Measurements from ENCODE around the gene MYMK.

MYMK gene

DNA sequence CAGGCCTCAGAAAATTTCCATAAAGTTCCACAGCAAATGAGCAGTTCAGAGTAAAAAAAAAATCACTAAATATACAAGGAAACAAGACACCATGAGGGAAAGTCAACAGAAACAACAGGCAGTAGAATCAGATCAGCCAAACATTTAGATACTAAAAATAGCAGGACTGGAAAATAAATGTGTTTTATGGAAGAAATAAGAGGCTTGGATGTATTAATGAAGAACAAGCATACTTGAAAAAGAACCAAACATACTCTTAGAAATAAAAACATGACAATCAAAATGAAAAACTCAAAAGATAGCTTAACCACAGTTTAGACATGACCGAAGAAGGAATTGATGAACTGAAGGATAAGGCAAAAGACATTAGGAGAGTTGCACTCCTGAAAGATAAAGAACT is 22.6 kb downstream of the MYMK start:
- Histone ChIP-seq H3K27ac (no peak overlapping the region), H3K9me3 (ENCODE audit: low read depth, low read length) (no peaks in the 10 kb centered on the region), H3K36me3 (ENCODE audit: insufficient read depth, low read length) (no peaks in the 10 kb centered on the region), H3K9ac (ENCODE audit: insufficient read length) (no peak overlapping the region), H3K4me3 (no peak overlapping the region)
- TF ChIP-seq POLR2AphosphoS5 (IDR thresholded peaks at IDR 0.05; ENCODE audit: borderline replicate concordance, low read depth, low read length) (no peak), FOXP2 (optimal IDR thresholded peaks at IDR 0.05; ENCODE audit: control extremely low read depth, extremely low read length, insufficient read depth) (no peak), EZH2 (IDR thresholded peaks at IDR 0.05) (no peak)
- DNase-seq (ENCODE audit: low read depth, low spot score) = no peak

DNA sequence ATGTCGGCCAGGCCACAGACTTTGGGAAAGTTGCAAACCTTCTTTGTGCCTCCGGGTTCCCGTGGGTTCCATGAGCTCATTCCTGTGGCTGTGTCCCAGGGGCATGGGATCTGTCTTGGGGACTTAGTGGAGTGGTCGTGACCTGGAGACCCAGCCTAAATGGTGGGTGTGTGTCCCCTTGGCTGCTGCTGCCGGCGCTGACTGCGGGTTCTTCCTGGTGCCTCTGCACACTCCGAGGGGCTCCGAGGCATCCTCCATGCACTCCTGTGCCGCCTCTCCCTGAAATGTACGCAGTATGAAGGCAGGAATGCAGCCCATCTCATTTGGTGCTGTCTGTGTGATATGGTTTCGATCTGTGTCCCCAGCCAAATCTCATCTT is 24.9 kb downstream of the MYMK start:
- H3K9me3 ChIP-seq (ENCODE audit: low read depth, low read length) = no peaks in the 10 kb centered on the region
- no peak overlapping the region for H3K9ac ChIP-seq (ENCODE audit: insufficient read length)
- no peak for TF ChIP-seq EZH2 (IDR thresholded peaks at IDR 0.05)
- TF ChIP-seq POLR2AphosphoS5 (IDR thresholded peaks at IDR 0.05; ENCODE audit: borderline replicate concordance, low read depth, low read length) = no peak
- no peak for TF ChIP-seq FOXP2 (optimal IDR thresholded peaks at IDR 0.05; ENCODE audit: control extremely low read depth, extremely low read length, insufficient read depth)

DNA sequence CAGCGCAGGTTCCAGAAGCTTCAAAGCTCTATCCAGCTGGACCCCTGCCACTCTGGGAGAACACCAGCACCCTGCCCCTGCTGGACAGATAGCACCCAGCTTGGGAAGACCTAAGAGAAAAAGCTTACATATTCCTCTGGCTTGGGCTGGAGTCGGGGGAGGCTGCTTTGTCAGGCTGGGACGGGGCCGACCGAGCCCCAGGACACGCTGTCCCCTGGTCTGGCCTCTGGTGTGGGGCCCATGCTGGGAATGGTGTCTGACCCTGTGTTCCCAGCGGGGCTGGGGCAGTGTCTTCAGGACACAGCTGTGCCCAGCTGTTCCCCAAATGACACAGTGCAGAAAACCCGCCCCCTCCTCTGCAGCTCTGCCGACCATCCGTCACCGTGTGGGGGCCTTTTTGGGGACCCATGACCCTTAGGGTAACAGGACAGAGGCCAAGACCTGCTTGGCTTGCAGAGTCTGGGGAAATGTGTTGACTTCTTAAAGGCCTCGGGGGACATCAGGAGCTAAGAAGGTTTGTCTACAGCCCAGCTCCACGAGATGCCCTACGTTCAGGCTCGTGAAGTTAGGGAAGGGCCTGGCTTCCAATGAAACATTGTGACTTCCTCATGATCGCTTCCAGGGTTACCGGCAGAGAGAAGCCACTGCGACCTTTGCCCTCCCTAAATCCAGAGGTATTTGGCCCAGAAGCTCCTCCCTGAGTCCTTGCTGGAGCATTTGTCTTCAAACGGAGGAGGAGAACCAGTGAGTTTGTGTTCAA is 25.4 kb downstream of the MYMK start:
- Histone ChIP-seq H3K9ac (ENCODE audit: insufficient read length) (no peak overlapping the region), H3K9me3 (ENCODE audit: low read depth, low read length) (no peaks in the 10 kb centered on the region), H3K36me3 (ENCODE audit: insufficient read depth, low read length) (no peaks in the 10 kb centered on the region), H3K27ac (no peak overlapping the region), H3K4me3 (no peak overlapping the region)
- DNase-seq (ENCODE audit: low read depth, low spot score) = no peak
- TF ChIP-seq EZH2 (IDR thresholded peaks at IDR 0.05) (no peak), POLR2AphosphoS5 (IDR thresholded peaks at IDR 0.05; ENCODE audit: borderline replicate concordance, low read depth, low read length) (no peak), FOXP2 (optimal IDR thresholded peaks at IDR 0.05; ENCODE audit: control extremely low read depth, extremely low read length, insufficient read depth) (no peak)

More for the DNA sequence above, 24.9 kb downstream of the MYMK start:
- Histone ChIP-seq H3K27ac (no peak overlapping the region), H3K4me3 (no peak overlapping the region), H3K36me3 (ENCODE audit: insufficient read depth, low read length) (no peaks in the 10 kb centered on the region)
- DNase-seq (ENCODE audit: low read depth, low spot score) = no peak

DNA sequence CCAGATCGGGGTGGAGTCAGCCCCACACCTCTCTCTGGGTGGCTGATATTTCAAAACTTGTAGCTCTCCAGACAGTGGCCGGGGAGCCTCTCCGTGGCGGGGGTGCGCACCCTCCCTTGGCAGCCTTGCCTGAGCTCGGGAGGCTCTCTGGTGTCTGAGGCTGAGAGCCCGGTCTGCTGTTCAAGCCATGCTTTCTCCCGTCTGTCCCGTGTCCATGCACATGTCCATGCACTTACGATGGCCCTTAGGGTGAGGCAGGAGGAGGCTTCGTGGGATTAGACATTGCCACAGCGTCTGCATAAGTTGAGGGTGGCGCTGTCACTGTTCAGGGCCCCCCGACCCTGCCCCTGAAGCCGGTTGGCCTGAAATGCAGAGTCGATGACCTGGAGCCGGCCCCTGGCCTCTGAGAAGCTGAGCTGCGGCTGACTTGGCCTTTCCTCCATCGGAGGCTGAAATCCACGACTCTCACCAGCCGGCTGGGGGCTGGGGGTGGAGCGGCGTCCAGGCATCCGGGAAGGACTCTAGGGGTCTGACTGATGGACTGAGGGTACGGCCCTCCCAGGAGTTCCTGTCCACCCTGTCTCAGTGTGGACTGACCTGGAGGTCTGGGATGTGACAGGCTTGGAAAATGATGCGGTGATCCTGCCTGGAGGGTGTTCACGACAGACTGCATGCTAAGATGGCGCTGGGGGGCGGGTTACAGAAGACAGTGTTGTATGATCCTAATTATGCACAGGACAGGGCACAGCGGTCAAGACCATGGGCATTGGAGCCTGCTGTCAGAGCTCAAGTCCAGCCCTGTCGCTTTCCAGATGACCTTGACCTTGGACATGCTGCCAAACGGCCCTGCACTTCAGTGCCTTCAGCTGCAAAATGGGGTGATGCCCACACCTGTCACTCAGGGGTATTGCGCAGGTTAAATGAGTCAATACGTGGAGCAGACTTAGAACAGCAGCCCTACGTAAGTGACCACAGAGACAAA is 27.6 kb downstream of the MYMK start:
- Histone ChIP-seq H3K36me3 (ENCODE audit: insufficient read depth, low read length) (no peaks in the 10 kb centered on the region), H3K9me3 (ENCODE audit: low read depth, low read length) (no peaks in the 10 kb centered on the region), H3K9ac (ENCODE audit: insufficient read length) (no peak overlapping the region), H3K27ac (no peak overlapping the region), H3K4me3 (no peak overlapping the region)
- no peak for TF ChIP-seq FOXP2 (optimal IDR thresholded peaks at IDR 0.05; ENCODE audit: control extremely low read depth, extremely low read length, insufficient read depth)
- TF ChIP-seq EZH2 (IDR thresholded peaks at IDR 0.05) = no peak
- TF ChIP-seq POLR2AphosphoS5 (IDR thresholded peaks at IDR 0.05; ENCODE audit: borderline replicate concordance, low read depth, low read length) = no peak
- no peak for DNase-seq (ENCODE audit: low read depth, low spot score)

DNA sequence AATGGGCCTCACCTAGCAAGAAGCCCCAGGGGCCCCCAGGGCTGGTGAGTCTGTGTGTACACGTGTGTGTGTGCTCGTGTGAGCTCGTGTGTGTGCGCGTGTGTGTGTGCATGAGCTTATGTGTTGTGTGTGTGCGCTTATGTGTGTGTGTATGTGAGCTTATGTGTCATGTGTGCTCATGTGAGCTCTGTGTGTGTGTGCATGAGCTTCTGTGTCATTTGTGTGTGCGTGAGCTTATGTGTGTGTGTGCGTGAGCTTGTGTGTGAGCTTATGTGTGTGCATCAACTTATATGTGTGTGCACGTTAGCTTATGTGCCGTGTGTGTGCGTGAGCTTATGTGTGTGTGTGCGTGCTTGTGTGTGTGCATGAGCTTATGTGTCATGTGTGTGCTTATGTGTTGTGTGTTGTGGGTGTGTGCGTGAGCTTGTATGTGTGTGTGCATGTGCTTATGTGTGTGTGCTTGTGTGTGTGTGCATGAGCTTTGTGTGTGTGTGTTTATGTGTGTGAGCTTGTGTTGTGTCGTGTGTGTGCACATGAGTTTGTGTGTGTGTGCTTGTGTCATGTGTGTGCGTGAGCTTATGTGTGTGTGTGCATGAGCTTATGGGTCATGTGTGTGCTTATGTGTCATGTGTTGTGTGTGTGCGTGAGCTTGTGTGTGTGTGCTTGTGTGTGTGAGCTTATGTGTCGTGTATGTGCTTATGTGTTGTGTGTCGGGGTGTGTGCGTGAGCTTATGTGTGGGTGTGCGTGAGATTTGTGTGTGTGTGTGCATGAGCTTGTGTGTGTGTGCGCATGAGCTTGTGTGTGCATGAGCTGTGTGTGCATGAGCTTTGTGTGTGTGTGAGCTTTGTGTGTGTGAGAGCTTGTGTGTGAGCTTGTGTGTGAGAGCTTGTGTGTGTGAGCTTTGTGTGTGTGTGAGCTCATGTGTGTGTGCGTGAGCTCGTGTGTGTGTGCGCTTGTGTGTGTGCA is 29.1 kb downstream of the MYMK start:
- Histone ChIP-seq H3K4me3 (no peak overlapping the region), H3K9ac (ENCODE audit: insufficient read length) (no peak overlapping the region), H3K9me3 (ENCODE audit: low read depth, low read length) (no peaks in the 10 kb centered on the region), H3K36me3 (ENCODE audit: insufficient read depth, low read length) (no peaks in the 10 kb centered on the region), H3K27ac (no peak overlapping the region)
- TF ChIP-seq EZH2 (IDR thresholded peaks at IDR 0.05) (no peak), POLR2AphosphoS5 (IDR thresholded peaks at IDR 0.05; ENCODE audit: borderline replicate concordance, low read depth, low read length) (no peak), FOXP2 (optimal IDR thresholded peaks at IDR 0.05; ENCODE audit: control extremely low read depth, extremely low read length, insufficient read depth) (no peak)
- no peak for DNase-seq (ENCODE audit: low read depth, low spot score)

DNA sequence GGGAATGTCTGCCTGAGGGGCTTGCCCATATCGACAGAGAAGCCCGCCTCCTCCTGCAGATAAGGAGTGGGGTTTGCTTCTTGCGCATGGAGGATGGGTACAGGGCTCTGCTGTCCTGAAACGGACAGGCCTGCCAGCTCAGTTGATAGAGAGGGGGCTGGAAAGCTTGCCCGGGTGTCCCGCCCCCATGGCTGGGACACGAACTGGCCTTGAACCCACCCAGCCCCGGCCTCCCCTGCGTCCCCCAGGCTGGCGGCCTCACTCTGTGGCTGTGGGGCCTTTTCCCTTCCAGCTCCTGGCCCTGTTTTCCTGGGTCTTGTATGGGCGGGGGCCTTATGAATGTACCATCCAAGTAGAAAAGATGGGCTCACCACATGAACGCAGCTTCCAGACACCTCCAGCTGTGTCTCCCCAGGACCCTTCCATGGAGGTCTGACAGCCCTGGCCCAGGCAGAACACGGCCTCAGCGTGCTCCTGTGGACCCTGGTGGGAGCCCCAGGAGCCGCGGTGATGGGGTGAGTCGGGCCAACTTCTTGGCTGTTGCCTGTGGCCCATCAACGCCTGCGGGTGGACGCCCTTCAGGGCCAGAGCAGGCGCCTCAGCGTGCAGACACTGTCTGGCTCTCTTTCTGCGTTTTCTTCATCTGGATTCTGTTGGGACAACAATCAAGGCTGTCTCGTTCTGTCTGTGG is 30.0 kb downstream of the MYMK start:
- no peak overlapping the region for H3K4me3 ChIP-seq

DNA sequence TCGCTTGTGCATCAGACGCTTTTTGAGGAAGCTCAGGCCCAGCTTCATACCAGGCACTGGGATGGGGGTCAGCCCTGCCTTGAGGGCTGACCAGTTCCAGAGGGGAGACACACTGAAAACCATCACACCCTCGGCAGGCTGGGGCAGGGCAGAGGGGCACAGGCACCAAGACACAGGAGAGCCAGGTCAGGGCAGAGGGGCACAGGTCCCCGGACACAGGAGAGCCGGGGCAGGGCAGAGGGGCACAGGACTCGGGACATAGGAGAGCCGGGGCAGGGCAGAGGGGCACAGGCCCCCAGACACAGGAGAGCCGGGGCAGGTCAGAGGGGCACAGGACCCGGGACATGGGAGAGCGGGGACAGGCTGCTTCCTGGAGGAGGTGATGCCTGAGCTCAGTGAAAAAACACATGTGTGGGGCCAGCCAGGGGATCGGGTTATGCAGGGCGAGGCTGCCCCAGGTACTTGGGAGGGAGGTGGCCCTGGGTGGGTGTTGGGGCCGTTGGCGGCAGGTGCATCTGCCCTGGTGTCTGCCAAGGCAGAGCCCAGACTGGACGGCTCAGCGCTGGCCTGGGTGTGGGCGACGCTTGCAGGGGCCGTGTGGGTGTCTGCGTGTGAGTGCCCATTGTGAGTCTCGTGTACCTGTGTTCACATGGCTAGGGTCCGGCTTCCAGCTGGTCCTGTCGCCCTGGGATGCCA is 30.8 kb downstream of the MYMK start:
- TF ChIP-seq EZH2 (IDR thresholded peaks at IDR 0.05) (no peak), POLR2AphosphoS5 (IDR thresholded peaks at IDR 0.05; ENCODE audit: borderline replicate concordance, low read depth, low read length) (no peak), FOXP2 (optimal IDR thresholded peaks at IDR 0.05; ENCODE audit: control extremely low read depth, extremely low read length, insufficient read depth) (no peak)
- Histone ChIP-seq H3K9ac (ENCODE audit: insufficient read length) (no peak overlapping the region), H3K9me3 (ENCODE audit: low read depth, low read length) (no peaks in the 10 kb centered on the region), H3K4me3 (no peak overlapping the region), H3K36me3 (ENCODE audit: insufficient read depth, low read length) (no peaks in the 10 kb centered on the region), H3K27ac (no peak overlapping the region)
- DNase-seq (ENCODE audit: low read depth, low spot score) = no peak

More for the DNA sequence above, 30.0 kb downstream of the MYMK start:
- no peak overlapping the region for H3K9ac ChIP-seq (ENCODE audit: insufficient read length)
- no peak for DNase-seq (ENCODE audit: low read depth, low spot score)
- no peak for TF ChIP-seq FOXP2 (optimal IDR thresholded peaks at IDR 0.05; ENCODE audit: control extremely low read depth, extremely low read length, insufficient read depth)
- TF ChIP-seq POLR2AphosphoS5 (IDR thresholded peaks at IDR 0.05; ENCODE audit: borderline replicate concordance, low read depth, low read length) = no peak
- no peak for TF ChIP-seq EZH2 (IDR thresholded peaks at IDR 0.05)
- H3K36me3 ChIP-seq (ENCODE audit: insufficient read depth, low read length) = no peaks in the 10 kb centered on the region
- no peaks in the 10 kb centered on the region for H3K9me3 ChIP-seq (ENCODE audit: low read depth, low read length)
- H3K27ac ChIP-seq = no peak overlapping the region

All from SK-N-MC (cell line).